Measurements from ENCODE around the gene C21orf58.
"Not testable (repeated sequence)": the region's sequence is repeated elsewhere in the genome, so short reads cannot be mapped to it uniquely, and the experiment has no call there.

Gene C21orf58

DNA sequence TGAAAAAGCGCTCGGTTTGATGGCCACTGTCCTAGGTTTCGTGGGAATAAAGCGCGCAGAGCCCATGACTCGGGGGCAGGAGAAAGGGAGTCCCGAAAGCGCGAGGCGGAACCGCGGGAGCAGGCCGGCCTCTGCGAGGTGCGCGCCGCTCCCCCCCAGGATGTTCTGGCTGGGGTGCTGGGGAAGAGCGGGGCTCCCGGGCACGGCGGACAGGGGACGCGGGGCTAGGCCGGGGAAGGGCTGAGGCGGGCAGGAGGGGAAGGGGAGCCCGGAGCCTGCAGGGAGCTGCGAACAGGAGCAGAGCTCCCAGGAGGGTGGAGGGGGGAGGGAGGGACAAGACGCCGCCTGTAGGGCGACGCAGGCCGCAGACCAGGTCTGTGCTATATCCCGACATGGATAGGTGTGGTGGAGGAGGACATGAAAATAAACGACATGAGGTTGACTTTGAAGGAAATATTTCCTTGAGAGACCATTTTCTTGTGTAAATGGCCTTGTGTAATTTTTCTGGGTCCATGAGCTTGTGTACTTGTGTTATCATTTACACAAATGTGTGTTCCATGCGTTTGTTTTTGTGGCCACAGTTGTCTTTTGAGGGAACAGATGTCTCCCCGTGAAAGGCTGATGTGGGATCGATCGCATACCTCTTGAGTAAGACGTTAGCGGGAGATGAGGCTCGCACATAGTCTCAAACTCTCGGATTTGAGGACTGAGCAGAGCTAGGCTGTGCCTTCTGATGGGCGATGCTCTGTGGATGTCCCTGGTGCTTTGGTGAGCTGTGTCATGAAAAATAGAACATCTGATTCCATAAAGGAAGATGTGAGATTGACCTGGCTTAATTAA, 1.6 kb upstream of the C21orf58 start:
- DNase-seq (ENCODE audit: low read depth in 1 of 2, low spot score in 1 of 2): peak; percentile 9 to 11

GRCh38 chr21:46324390-46325072, 861 bp upstream of the C21orf58 start:
- DNase-seq (ENCODE audit: low read depth in 1 of 2, low spot score in 1 of 2): peak; percentile 81 to 83

DNA sequence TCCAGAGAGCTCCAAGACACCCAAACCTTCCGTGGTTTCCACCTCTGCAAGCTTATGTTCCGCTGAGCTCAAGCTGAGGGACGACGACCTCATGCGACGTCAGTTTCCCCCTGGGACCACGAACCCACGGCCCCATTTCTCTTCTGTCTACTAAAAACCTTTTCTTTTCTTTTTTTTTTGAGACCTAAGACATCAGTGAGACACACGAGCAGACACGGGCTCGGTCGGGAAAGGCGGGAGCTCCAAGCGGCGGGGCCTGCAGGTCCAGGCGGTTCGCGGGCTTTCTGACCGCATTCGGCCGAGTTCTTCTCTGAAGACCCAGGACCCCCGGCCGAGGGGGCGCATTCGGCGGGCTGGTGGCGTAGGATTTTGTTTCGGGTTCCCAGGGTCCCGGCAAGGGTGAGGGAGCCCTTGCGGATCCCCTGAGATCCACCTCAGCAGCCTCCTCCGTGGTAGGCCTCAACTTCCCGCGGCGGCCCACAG, 402 bp downstream of the C21orf58 start:
- DNase-seq (ENCODE audit: low read depth in 1 of 2, low spot score in 1 of 2): no peak

DNA sequence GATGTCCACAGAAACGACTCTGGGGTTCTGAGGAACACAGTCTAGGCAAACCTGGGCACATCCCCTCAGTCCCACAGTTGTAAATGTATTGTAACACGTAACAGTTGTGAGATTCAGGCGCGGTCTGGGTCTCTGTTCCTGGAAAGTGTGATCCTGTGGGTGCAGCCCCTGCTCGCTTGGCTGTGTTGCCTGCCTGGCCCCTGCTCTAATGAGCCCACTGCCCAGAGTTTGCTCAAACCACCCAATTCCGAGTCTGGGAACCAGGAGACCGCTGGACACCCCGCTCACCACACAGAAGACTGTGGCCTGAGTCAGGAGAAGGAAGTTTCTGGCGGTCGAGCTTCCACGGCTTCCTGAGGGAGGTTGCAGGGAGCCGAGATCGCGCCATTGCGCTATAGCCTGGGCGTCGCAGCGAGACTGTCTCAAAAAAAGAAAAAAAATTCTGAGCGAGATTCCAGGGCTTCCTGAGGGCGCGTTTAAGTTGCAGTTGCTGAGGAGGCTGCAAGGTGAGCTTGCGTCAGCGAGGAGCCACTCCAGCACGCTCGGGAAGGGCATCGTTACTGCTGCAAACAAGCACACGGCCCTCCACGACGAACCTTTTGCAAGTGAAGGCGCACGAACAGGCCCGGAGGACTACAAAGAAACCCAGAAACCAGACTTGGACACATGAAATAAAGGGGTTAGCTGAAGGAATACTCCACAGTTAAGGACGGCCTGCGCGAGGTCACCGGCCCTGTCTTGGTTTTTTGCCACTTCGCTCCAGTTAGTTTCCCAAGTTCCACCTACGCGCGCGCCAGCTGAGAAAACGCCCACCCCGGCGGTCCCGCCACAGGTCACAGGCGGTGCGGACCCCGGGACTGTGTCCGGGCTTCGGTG, 1.1 kb downstream of the C21orf58 start:
- no peak for DNase-seq (ENCODE audit: low read depth in 1 of 2, low spot score in 1 of 2)

DNA sequence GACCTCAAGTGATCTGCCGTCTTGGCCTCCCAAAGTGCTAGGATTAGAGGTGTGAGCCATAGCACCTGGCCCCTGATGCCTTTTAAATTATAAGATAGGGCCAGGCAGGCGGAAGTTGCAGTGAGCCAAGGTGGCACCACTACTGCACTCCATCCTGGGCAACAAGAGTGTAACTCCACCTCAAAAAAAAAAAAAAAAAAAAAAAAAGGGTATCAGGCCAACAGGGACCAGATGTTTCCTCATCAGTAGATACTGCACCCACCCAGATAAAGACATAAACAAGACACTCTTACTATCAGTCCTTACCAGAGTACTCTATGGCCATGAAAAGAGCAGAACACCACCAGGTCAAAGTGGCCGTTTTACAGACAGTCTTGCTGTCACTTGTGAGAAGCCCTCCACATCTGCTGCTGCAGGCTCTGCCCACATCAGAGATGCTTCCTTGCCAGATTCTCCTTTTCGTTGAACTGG, 3.3 kb downstream of the C21orf58 start:
- no peak for DNase-seq (ENCODE audit: low read depth in 1 of 2, low spot score in 1 of 2)

DNA sequence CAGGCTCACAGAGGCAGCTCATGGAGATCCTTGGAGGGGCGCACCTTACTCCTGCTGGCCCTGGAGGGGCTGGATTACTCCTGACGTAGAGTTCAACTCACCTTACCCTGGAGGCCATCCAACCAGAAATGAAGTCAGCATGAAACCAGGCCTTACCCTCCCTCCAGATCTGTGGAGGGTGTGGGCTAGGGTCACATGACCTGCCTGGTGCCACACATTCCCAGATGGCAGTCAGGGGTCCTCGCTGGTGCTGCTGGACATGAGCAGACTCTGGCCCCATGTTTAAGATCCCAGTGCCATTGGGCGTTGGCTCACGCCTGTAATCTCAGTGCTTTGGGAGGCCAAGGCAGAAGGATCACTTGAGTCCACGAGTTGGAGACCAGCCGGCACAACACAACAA, 4.5 kb downstream of the C21orf58 start:
- DNase-seq (ENCODE audit: low read depth in 1 of 2, low spot score in 1 of 2): no peak

GRCh38 chr21:46318464-46318845, 5.2 kb downstream of the C21orf58 start:
- no peak for DNase-seq (ENCODE audit: low read depth in 1 of 2, low spot score in 1 of 2)

GRCh38 chr21:46317710-46318463, 5.8 kb downstream of the C21orf58 start:
- DNase-seq (ENCODE audit: low read depth in 1 of 2, low spot score in 1 of 2): no peak

DNA sequence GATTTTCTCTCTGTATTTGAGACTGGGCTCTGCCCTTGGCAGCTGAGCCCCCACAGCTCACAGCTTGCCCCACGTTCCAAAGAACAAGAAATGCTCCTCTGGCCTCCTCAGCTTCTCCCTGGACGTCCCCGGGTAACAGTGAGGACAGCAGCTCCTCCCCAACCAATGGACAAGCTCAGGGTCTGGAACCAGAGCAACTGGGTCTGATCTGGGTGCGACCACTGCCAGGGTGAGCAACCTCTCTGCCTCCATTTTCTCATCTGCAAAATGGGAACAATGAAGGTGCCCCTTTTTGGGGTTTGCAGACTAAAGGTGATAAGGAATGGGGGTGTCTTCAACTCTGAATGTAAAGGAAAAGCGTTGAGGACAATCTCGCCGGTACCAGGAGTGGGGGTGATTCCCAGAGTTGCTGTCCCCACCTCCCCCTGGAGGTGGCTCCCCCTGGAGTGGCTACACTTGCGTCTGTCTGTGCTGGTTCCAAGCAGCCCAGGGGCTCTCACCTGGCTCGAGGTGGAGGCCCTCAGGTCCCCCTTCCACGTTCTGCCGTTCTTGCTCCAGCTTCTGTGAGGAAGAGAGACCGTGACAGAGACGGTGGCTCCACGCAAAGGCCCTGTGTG, 6.9 kb downstream of the C21orf58 start:
- no peak for DNase-seq (ENCODE audit: low read depth in 1 of 2, low spot score in 1 of 2)

- no peak for DNase-seq (ENCODE audit: low read depth in 1 of 2, low spot score in 1 of 2)
These were observed 9.1 kb downstream of the C21orf58 start for GRCh38 chr21:46314441-46315020.

- no peak for DNase-seq (ENCODE audit: low read depth in 1 of 2, low spot score in 1 of 2)
These were observed 10.7 kb downstream of the C21orf58 start for GRCh38 chr21:46312949-46313348.

DNA sequence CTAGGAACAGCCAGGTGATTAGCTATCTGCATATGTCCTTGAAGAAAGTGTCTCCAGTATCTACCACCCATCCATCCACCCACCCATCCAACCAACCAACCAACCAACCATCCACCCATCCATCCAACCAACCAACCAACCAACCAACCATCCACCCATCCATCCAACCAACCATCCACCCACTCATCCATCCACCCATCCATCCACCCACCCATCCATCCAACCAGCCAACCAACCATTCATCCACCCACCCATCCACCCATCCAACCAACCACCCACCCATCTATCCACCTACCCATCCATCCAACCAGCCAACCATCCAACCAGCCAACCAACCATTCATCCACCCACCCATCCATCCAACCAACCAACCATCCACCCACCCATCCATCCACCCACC, 12.1 kb downstream of the C21orf58 start:
- no peak for DNase-seq (ENCODE audit: low read depth in 1 of 2, low spot score in 1 of 2)

DNA sequence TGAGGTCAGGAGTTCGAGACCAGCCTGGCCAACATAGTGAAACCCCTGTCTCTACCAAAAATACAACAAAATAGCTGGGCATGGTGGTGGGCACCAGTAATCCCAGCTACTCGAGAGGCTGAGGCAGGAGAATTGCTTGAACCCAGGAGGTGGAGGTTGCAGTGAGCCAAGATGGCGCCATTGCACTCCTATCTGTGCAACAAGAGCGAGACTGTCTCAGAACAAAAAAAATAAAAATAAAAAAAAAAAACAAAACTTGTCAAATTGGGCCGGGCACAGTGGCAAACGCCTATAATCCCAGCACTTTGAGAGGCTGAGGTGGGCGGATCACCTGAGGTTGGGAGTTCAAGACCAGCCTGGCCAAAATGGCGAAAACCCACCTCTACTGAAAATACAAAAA, 13.4 kb downstream of the C21orf58 start:
- not testable (repeated sequence) for DNase-seq (ENCODE audit: low read depth in 1 of 2, low spot score in 1 of 2)

DNA sequence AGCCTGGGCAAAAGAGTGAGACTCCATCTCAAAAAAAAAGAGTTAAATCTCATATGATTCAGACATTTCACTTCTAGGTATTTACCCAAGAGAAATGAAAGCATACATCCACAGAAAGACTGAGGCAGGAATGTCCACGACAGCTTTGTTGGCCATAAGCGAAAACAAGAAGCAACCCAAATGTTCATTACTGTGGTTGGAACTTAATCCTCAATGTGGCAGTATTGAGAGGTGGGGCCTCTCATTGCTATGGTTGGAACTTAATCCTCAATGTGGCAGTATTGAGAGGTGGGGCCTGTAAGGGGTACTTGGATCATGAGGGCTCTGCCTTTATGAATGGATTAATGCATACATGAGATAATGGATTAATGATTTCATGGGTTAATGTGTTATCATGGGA, 15.2 kb downstream of the C21orf58 start:
- no peak for DNase-seq (ENCODE audit: low read depth in 1 of 2, low spot score in 1 of 2)

DNA sequence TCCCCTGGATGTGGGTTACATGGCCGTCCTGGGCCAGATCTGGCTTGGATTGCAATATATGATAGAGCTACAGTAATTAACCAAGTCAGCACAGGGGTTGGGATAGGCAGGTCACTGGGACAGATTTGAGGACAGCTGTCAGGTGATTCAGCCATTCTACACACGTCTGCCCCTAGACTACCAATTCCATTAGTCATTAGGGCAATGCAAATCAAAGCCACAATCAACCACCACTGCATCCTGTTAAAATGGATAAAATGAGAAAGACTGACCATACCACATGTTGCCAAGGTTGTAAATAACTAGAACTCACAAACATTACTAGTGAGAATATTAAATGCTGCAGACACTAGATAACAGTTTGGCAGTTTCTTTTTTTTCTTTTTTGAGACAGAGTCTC, 16.0 kb downstream of the C21orf58 start:
- no peak for DNase-seq (ENCODE audit: low read depth in 1 of 2, low spot score in 1 of 2)

DNA sequence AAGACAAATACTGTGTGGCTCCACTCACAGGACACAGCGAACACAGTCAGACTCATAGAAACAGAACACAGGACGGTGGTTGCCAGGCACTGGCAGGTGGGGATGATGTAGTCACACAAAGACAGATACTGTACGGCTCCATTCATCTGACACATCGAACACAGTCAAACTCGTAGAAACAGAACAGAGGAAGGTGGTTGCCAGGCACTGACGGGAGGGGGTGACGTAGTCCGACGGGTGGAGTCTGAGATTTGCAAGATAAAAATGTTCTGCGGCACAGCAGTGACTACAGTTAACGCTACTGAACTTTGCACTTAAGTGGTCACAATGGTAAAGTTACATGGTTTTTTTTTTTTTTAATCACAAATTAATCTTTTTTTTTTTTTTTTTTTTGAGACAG, 18.7 kb downstream of the C21orf58 start:
- DNase-seq (ENCODE audit: low read depth in 1 of 2, low spot score in 1 of 2): no peak

GRCh38 chr21:46304437-46304836, 19.2 kb downstream of the C21orf58 start:
- DNase-seq (ENCODE audit: low read depth in 1 of 2, low spot score in 1 of 2): no peak

DNA sequence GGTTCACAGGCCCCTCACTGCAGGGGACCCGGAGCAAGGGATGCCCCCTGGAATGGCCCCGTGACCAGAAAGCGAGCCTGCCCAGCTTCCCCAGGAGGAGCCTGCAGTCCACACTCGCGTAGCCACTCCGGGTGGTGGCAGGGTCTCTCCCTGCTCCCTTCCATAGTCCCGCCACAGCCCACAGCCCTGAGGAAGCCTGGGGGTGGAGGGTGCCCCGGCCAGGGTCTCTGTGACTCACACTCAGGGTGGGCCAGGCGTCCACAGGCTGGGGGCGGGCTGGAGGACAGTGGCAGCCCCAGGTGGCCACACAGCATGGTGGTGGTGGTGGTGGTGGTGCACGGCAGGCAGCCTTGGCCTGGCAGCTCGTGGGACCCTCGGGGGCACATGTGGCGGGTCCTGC, 21.9 kb downstream of the C21orf58 start:
- DNase-seq (ENCODE audit: low read depth in 1 of 2, low spot score in 1 of 2): no peak

DNA sequence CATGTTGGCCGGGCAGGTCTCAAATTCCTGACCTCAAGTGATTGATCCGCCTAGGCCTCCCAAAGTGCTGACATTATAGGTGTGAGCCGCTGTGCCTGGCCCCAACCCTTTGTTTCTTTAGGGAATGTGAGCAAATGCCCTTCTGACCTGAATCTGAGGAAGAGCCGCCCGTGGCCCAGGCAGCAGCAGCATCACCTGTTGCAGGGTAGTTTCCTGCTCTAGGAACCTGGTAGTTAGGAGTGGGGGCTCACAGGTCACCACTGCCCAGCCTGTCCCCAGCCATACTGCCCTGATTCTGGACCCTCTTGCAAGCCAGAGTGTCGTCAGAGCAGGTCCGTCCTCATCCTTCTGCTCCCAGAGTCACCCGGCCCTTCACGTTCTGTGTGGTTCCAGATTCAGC, 24.5 kb downstream of the C21orf58 start:
- DNase-seq (ENCODE audit: low read depth in 1 of 2, low spot score in 1 of 2): no peak

All from activated CD4-positive, alpha-beta T cell treated with anti-CD3 and anti-CD28 coated beads, Interleukin-2, amount 50 U/mL, for 24 hours (primary cell).